HG03108 (cell line): ENCODE measurements around the gene THNSL1.

ENCODE experiments used
- ATAC-seq: cut with Tn5 transposase; IDR thresholded peaks from one replicate; pipeline ENCODE4 v1.9.1; 2021; ENCODE audit warnings: moderate library complexity; ENCODE audit not compliant: unreplicated experiment

The THNSL1 gene

GRCh38 chr10:25050402-25050801, 34.0 kb downstream of the THNSL1 start:
- ATAC-seq = no peak

- ATAC-seq = no peak
Observed at GRCh38 chr10:25052012-25052411, 35.6 kb downstream of the THNSL1 start.

GRCh38 chr10:25056726-25057125, 40.3 kb downstream of the THNSL1 start:
- ATAC-seq = no peak

GRCh38 chr10:25057886-25058285, 41.5 kb downstream of the THNSL1 start:
- ATAC-seq = no peak

- no peak for ATAC-seq
Observed at GRCh38 chr10:25059990-25060389, 43.6 kb downstream of the THNSL1 start.

- ATAC-seq = no peak
Observed at GRCh38 chr10:25061125-25061524, 44.7 kb downstream of the THNSL1 start.

- no peak for ATAC-seq
Observed at GRCh38 chr10:25061711-25062449, 45.5 kb downstream of the THNSL1 start.

- ATAC-seq = no peak
Observed at GRCh38 chr10:25063157-25063556, 46.7 kb downstream of the THNSL1 start.

GRCh38 chr10:25063644-25064043, 47.2 kb downstream of the THNSL1 start:
- ATAC-seq = no peak

- ATAC-seq = no peak
Observed at GRCh38 chr10:25064401-25064800, 48.0 kb downstream of the THNSL1 start.

- no peak for ATAC-seq
Observed at GRCh38 chr10:25065761-25066476, 49.5 kb downstream of the THNSL1 start.

- no peak for ATAC-seq
Observed at GRCh38 chr10:25068152-25069058, 52.0 kb downstream of the THNSL1 start.

GRCh38 chr10:25071227-25071626, 54.8 kb downstream of the THNSL1 start:
- no peak for ATAC-seq

GRCh38 chr10:25072786-25073185, 56.4 kb downstream of the THNSL1 start:
- ATAC-seq = no peak

GRCh38 chr10:25075825-25076224, 59.4 kb downstream of the THNSL1 start:
- no peak for ATAC-seq
